Endothelial cell of umbilical vein (primary cell): Measurements from ENCODE around the gene RASAL2. TPM values are rescaled to one million over a fixed set of nuclear protein-coding genes. Genes with fewer than 3 reads are reported as not detected.

ENCODE experiments used
- BruUV-seq: library from RNA; stranded (reverse); fragments of 400-500 nt; replicated peaks from 2 replicates; lab custom pipeline; 2021; lab: Mats Ljungman, UMichigan
- CTCF ChIA-PET: fragments of 300-600, 350-600 bp; sonication (Branson Sonifier 250); formaldehyde crosslinking; loops from one replicate; lab custom pipeline; 2021; ENCODE audit warnings: antibody characterized with exemption, inconsistent platforms; lab: Charles Lee
- POLR2A ChIA-PET: fragments of 300-600, 350-600 bp; sonication (Branson Sonifier 250); formaldehyde crosslinking; loops from one replicate; lab custom pipeline; 2021; ENCODE audit warnings: antibody characterized with exemption, inconsistent platforms; lab: Charles Lee
- DNase-seq: peaks from one replicate; pipeline ENCODE4 v3.0.0-alpha.2; 2011; ENCODE audit warnings: low read depth, low spot score
- FAIRE-seq: peaks from 2 replicates; lab custom pipeline; 2011; peaks lifted over from hg19 to GRCh38; lab: Jason Lieb, UNC
- H2AFZ ChIP-seq: 2 replicates; pipeline ENCODE4 v1.6.0; 2012; ENCODE audit warnings: low read depth, low read length, control low read depth, inconsistent platforms
- H3K27ac ChIP-seq: 2 replicates; pipeline ENCODE4 v1.5.1; 2011; ENCODE audit warnings: low read depth, mild to moderate bottlenecking, control low read depth, low read length, moderate library complexity; ENCODE audit not compliant: insufficient read depth
- H3K27me3 ChIP-seq, 2 experiments: 2 replicates each; pipeline versions ENCODE4 v1.6.0 to v1.6.1; 2011; ENCODE audit warnings: low read length in 2 of 2, mixed read lengths in 1 of 2; ENCODE audit not compliant: control insufficient read depth in 2 of 2, insufficient read depth in 2 of 2
- H3K36me3 ChIP-seq, 2 experiments: 2 replicates in 1 of 2; 3 replicates in 1 of 2; pipeline ENCODE4 v1.5.1; 2011; ENCODE audit warnings: low read length in 2 of 2, mild to moderate bottlenecking in 1 of 2, moderate library complexity in 1 of 2; ENCODE audit not compliant: control insufficient read depth in 2 of 2, insufficient read depth in 2 of 2; ENCODE audit errors: extremely low read depth in 1 of 2
- H3K4me1 ChIP-seq: 3 replicates; pipeline ENCODE4 v1.5.1; 2011; ENCODE audit warnings: mild to moderate bottlenecking, low read length; ENCODE audit not compliant: control insufficient read depth, insufficient read depth; ENCODE audit errors: extremely low read depth
- H3K4me2 ChIP-seq: 2 replicates; pipeline ENCODE4 v1.6.1; 2011; ENCODE audit warnings: low read length, control low read depth, mixed read lengths; ENCODE audit not compliant: insufficient read depth
- H3K4me3 ChIP-seq, 3 experiments: fragments of 200-600 bp in 1 of 3; sonication (generic), shearing (Covaris generic) in 1 of 3; replicated peaks in 1 of 3; 2 replicates each; pipeline ENCODE4 v1.5.1; 2011 to 2016; ENCODE audit warnings: control low read depth in 3 of 3, low read length in 3 of 3, mild to moderate bottlenecking in 2 of 3, inconsistent platforms in 1 of 3, low read depth in 1 of 3, moderate library complexity in 1 of 3; ENCODE audit not compliant: insufficient read depth in 1 of 3
- H3K79me2 ChIP-seq: 2 replicates; pipeline ENCODE4 v1.6.0; 2012; ENCODE audit warnings: low read length, inconsistent platforms; ENCODE audit not compliant: control insufficient read depth, insufficient read depth
- H3K9ac ChIP-seq: replicated peaks from 2 replicates; pipeline ENCODE3; 2011; ENCODE audit warnings: low read length, control low read depth; ENCODE audit not compliant: insufficient read depth; ENCODE audit errors: extremely low read depth
- H3K9me1 ChIP-seq: replicated peaks from 3 replicates; pipeline ENCODE4 v1.6.0; 2011; ENCODE audit warnings: mild to moderate bottlenecking, low read length; ENCODE audit not compliant: control insufficient read depth, insufficient read depth; ENCODE audit errors: extremely low read depth
- H3K9me3 ChIP-seq: replicated peaks from 2 replicates; pipeline ENCODE4 v1.5.1; 2012; ENCODE audit warnings: low read length, inconsistent platforms; ENCODE audit not compliant: control insufficient read depth, insufficient read depth
- H4K20me1 ChIP-seq: replicated peaks from 2 replicates; pipeline ENCODE3; 2011; ENCODE audit warnings: mild to moderate bottlenecking, low read length; ENCODE audit not compliant: control insufficient read depth, insufficient read depth; ENCODE audit errors: extremely low read depth
- CTCF ChIP-seq, 2 donors: IDR thresholded peaks; 1 replicate in 1 of 2; 2 replicates in 1 of 2; pipeline ENCODE4 v1.5.1; 2011; ENCODE audit warnings: low read length in 2 of 2, mild to moderate bottlenecking in 2 of 2, moderate library complexity in 2 of 2, control low read depth in 1 of 2, inconsistent platforms in 1 of 2, low read depth in 1 of 2; ENCODE audit not compliant: insufficient read depth in 1 of 2; ENCODE audit errors: extremely low read depth in 1 of 2
- EZH2 ChIP-seq: IDR thresholded peaks from 2 replicates; pipeline ENCODE4 v1.6.1; 2012; ENCODE audit warnings: borderline replicate concordance, low read depth, mild to moderate bottlenecking, moderate library complexity, low read length, inconsistent platforms; ENCODE audit not compliant: severe bottlenecking
- FOS ChIP-seq: IDR thresholded peaks from 2 replicates; pipeline ENCODE4 v1.6.1; 2011; ENCODE audit warnings: mild to moderate bottlenecking, low read length, moderate library complexity, borderline replicate concordance; ENCODE audit not compliant: insufficient read depth
- GATA2 ChIP-seq: IDR thresholded peaks from 2 replicates; pipeline ENCODE4 v1.7.0; 2011; ENCODE audit warnings: low read depth, mild to moderate bottlenecking, moderate library complexity, mixed read lengths, low read length; ENCODE audit not compliant: insufficient read length, insufficient read depth
- JUN ChIP-seq: IDR thresholded peaks from 2 replicates; pipeline ENCODE4 v1.6.1; 2011; ENCODE audit warnings: borderline replicate concordance, low read depth; ENCODE audit not compliant: insufficient read length, insufficient read depth
- MAX ChIP-seq: IDR thresholded peaks from 2 replicates; pipeline ENCODE4 v1.6.1; 2011; ENCODE audit not compliant: insufficient read depth, insufficient read length
- MYC ChIP-seq: IDR thresholded peaks from one replicate; pipeline ENCODE4 v1.6.1; 2011; ENCODE audit warnings: mild to moderate bottlenecking, low read depth, low read length
- POLR2A ChIP-seq: IDR thresholded peaks from 2 replicates; pipeline ENCODE4 v1.6.1; 2012; ENCODE audit warnings: low read depth, mild to moderate bottlenecking, control low read depth, low read length
- POLR2AphosphoS5 ChIP-seq: IDR thresholded peaks from 2 replicates; pipeline ENCODE4 v1.6.1; 2012; ENCODE audit warnings: low read depth, mild to moderate bottlenecking, control low read depth, low read length, moderate library complexity; ENCODE audit not compliant: insufficient read depth
- dilution Hi-C: fragments of 300-500 bp; cut with MboI; formaldehyde crosslinking; loops from one replicate; pipeline ENCODE4 v1.15.0; 2019; ENCODE audit warnings: low sequenced_read_pairs; ENCODE audit not compliant: extremely low pct_ligation_motif_present
- intact Hi-C: fragments of 100-400 bp; cut with micrococcal nuclease; formaldehyde crosslinking; loops from one replicate; pipeline ENCODE4 v1.10.0; 2022
- polyA plus RNA-seq, 4 experiments: library from polyadenylated mRNA; depleted of rRNA in 3 of 4; stranded (reverse) in 3 of 4; unstranded in 1 of 4; fragments of >200 nt; gene quantifications; 2 replicates each; pipeline versions ENCODE4 v1.2.1 to v1.2.3, GENCODE V29; 2011 to 2012; ENCODE audit warnings: missing spikeins in 1 of 4
- total RNA-seq: library from RNA; stranded (reverse); gene quantifications from 2 replicates; pipeline ENCODE4 v1.2.3, GENCODE V29; 2021

The RASAL2 gene
- total and polyA plus RNA-seq, 2 donors (not counting 3 experiments of a cell fraction or from before 2014, with no cell fraction given), result 12.5 to 15.5 TPM

GRCh38 chr1:178407655-178408054, 313.8 kb downstream of the RASAL2 start:
- Histone ChIP-seq H3K4me3 (no peak overlapping the region), H3K9ac (no peak overlapping the region), H3K36me3 (no peaks in the 10 kb centered on the region), H2AFZ (no peak overlapping the region), H4K20me1 (no peaks in the 10 kb centered on the region), H3K27me3 (no peaks in the 10 kb centered on the region), H3K9me3 (no peaks in the 10 kb centered on the region), H3K79me2 (no peaks in the 10 kb centered on the region), H3K4me2 (no peak overlapping the region), H3K27ac (no peak overlapping the region), H3K9me1 (no peaks in the 10 kb centered on the region), H3K4me1 (peaks cover 12% of the 10 kb centered on the region)
- intact Hi-C loops, result loop anchor here (2.0 kb wide), 2 partner anchors 67 to 93 kb away; no protein-coding TSS in a partner anchor
- CTCF ChIA-PET, result interaction anchor here (0.8 to 1.2 kb wide), 2 partner anchors 31 to 97 kb away, joined by 3 read pairs; no protein-coding TSS in a partner anchor
- no peak for TF ChIP-seq JUN
- TF ChIP-seq POLR2A, result no peak
- TF ChIP-seq POLR2AphosphoS5, result no peak
- no peak for TF ChIP-seq MAX
- TF ChIP-seq CTCF (IDR thresholded peaks at IDR 0.05; ENCODE audit: extremely low read depth in 1 of 2, insufficient read depth in 1 of 2, low read depth in 1 of 2, low read length in 2 of 2), result no peak
- TF ChIP-seq FOS, result no peak
- TF ChIP-seq GATA2, result no peak
- no peak for TF ChIP-seq EZH2
- no peak for TF ChIP-seq MYC
- dilution Hi-C loops, result no loop called here
- POLR2A ChIA-PET, result no interaction called here
- no TSS peak for BruUV-seq
- no peak for FAIRE-seq
- no peak for DNase-seq
